VCaP (cell line): ENCODE results near the gene MSN.

Experiments
- H3K27ac ChIP-seq: fragments of 450-650 bp; 2 replicates; pipeline ENCODE4 v1.5.1; 2017
- TF ChIP-seq, protein P1 (sequence below): fragments of 450-650 bp; conservative IDR thresholded peaks from 2 replicates; pipeline ENCODE4 v1.5.1; 2017; ENCODE audit warnings: mild to moderate bottlenecking, moderate library complexity

MSN gene

DNA sequence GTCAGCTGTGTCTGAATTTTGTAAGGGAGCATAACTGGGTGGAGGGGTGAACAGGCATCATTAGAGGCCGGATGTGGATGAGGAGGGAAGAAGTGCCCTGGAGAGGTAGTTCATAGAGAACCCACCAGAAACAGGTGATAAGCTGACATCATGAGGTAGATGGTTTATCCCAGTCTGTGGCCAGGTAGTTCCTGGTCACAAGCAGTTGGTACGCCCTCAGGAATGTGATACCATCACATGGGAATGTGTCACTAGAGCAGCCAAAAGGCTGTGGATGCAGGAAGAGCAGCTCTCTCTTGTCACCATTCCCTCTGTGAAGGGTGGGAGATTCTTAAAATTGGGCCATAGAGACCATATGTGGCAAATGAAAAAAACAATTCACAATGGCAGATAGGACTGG, 21.9 kb downstream of the MSN start:
- TF ChIP-seq, protein P1, sequence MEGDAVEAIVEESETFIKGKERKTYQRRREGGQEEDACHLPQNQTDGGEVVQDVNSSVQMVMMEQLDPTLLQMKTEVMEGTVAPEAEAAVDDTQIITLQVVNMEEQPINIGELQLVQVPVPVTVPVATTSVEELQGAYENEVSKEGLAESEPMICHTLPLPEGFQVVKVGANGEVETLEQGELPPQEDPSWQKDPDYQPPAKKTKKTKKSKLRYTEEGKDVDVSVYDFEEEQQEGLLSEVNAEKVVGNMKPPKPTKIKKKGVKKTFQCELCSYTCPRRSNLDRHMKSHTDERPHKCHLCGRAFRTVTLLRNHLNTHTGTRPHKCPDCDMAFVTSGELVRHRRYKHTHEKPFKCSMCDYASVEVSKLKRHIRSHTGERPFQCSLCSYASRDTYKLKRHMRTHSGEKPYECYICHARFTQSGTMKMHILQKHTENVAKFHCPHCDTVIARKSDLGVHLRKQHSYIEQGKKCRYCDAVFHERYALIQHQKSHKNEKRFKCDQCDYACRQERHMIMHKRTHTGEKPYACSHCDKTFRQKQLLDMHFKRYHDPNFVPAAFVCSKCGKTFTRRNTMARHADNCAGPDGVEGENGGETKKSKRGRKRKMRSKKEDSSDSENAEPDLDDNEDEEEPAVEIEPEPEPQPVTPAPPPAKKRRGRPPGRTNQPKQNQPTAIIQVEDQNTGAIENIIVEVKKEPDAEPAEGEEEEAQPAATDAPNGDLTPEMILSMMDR = no peak
- no peak overlapping the region for H3K27ac ChIP-seq

GRCh38 chrX:65690057-65690855, 22.8 kb downstream of the MSN start:
- no peak overlapping the region for H3K27ac ChIP-seq

DNA sequence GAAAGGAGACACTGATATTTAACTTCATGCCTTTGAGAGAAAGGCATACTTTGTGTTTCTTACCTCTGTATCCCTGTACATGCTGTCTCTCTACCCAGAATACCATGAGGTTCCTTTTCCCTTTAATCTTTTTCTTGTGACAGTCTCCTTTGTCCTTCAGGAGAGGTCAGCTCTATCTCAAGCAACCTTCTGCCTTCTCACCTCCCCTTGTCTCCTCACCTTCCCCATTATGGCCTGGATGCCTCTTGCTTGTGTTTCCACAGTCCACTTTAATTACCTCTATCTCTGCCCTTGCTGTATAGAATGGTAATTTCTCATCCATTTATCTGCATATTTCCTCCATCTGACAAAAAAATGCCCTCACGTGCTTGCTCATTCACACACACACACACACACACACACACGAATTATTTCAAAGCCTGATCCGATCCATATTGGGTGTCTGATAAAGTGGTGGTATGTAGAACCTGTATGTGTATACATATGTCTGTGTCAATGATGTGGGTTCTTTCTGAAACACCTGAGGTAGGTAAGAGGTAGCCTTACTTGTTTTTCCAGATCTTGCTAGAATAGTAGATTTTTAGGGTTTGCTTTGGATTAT, 28.5 kb downstream of the MSN start:
- no peak overlapping the region for H3K27ac ChIP-seq
- TF ChIP-seq, protein P1 = no peak

More at GRCh38 chrX:65690057-65690855, 22.8 kb downstream of the MSN start:
- TF ChIP-seq, protein P1 = no peak

GRCh38 chrX:65696613-65697012, 29.2 kb downstream of the MSN start:
- H3K27ac ChIP-seq = no peak overlapping the region
- TF ChIP-seq, protein P1 = no peak

DNA sequence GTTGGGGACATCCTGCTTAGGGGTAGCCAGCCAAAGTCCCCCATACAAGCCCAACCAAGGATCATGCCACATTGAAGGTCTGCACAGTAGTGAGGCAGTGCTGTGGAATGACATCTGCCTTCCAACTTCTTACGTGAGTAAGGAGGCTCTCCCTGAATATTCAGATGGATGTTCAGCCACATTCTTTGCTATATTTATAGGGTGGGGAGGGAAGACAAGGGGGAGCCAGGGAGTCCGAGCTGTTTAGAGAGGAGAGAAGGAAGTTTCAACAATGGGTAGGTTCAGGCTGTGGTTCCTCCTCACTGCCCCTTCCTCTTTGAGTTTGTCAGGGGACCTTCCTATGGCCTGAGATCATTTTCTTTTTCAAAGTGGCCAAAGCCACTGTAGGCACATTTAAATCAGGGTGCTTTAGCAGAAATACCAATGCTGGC, 29.8 kb downstream of the MSN start:
- TF ChIP-seq, protein P1 = no peak
- H3K27ac ChIP-seq = no peak overlapping the region

GRCh38 chrX:65697915-65698796, 30.7 kb downstream of the MSN start:
- H3K27ac ChIP-seq = no peak overlapping the region
- TF ChIP-seq, protein P1 = no peak

DNA sequence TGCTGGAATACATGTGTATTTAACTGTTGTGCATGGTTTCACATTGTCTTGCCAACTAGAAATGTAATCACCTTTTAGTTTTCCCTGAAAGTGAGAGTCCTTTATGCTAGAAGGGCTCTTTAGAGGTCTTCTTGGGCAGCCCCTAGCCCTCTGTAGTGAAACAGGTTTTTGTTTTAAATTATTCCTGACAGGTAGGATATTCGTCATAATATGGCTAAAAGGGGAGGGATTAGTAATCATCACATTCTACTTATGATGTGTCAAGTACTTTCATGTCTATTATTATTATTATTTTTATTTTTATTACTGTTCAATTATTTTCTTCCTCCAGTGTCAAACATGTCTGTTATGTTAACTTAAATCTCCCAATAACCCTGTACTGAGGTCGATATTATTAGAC, 35.5 kb downstream of the MSN start:
- TF ChIP-seq, protein P1 = no peak
- no peak overlapping the region for H3K27ac ChIP-seq
